ENCODE measurements around the gene COL4A1. TPM values are rescaled to one million over a fixed set of nuclear protein-coding genes. Genes with fewer than 3 reads are reported as not detected.

Gene COL4A1
- total RNA-seq, 1 donor from 2014 or later, result 178 TPM

DNA sequence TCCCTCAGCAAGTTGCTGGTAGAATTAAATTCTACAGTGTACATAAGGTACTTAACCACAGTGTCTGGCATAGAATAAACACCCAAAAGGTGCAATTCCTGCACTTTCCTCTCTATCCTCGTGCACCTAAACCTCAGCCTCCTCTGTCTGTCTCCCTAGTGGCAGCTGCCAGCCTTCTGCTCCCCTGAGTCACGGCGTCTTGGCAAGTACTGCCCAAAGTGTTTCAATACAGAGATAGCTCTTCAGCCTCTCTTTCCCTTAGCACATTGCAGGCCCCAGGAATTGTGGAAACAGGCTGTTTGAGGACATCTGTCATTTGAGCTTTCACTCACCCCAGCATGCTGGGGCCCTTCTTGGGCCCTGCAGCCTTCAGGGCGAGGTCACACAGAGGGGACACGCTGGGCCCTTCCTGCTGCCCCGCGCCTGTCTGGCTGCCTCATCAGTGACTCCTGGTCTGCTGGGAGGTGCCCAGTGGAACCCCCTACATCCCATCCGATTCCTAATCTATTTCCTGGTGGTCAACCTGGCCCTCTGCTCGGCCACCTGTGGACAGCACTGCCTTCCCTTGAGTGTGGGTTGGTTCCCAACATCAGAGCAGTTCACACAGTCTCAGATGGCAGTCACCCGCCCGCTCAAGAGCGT, 19.4 kb upstream of the COL4A1 start:
- Histone ChIP-seq H3K9me3 (no peaks in the 10 kb centered on the region), H3K27me3 (no peaks in the 10 kb centered on the region), H3K27ac (peak overlapping the region; percentile 15), H3K4me1 (peaks cover 54% of the 10 kb centered on the region), H3K36me3 (no peaks in the 10 kb centered on the region), H3K4me3 (no peak overlapping the region)
- no peak for DNase-seq (ENCODE audit: extremely low spot score in 2 of 2)
- intact Hi-C loops (cut with DNase I), result no loop called here
- TF ChIP-seq POLR2A (IDR thresholded peaks at IDR 0.05) (no peak), POLR2AphosphoS5 (IDR thresholded peaks at IDR 0.05; ENCODE audit: insufficient read depth in 1 of 2, low read depth in 1 of 2) (no peak), CTCF (IDR thresholded peaks at IDR 0.05) (no peak)

DNA sequence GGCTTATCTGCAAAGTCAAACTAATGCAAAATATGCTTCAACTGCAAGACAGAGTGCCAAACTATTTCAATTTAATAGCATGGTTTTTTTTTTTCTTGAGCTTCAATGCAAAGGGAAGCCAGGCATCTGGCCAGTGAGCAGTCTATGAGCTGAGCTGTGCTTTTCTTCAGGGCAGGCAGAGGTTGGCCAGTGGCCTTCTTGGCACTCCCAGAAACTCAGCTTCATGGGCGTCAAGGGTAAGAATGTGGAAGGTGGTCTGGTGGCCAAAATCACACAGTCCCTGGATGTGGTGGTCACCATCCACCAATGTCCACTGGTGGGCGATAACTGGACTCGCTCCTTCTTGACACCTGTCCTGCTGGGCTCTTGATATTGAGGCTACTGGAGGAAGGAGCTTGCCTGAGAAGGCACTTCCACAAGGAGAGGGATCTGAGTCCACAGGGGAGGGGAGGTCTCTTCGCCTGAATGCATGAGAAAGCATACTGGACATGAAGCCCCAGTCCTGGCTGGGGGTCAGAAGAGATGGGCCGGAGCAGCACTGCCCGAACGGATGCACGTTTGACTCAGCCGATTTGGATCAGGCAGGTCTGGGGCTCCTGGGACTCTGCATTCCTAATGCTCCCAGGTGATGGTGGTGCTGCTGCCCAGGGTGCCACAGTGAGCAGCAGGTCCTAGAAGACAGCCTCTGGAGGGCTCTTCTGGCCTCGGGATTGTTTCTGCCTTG, 17.2 kb upstream of the COL4A1 start:
- TF ChIP-seq POLR2A (IDR thresholded peaks at IDR 0.05), result no peak
- TF ChIP-seq CTCF (IDR thresholded peaks at IDR 0.05), result no peak
- TF ChIP-seq POLR2AphosphoS5 (IDR thresholded peaks at IDR 0.05; ENCODE audit: insufficient read depth in 1 of 2, low read depth in 1 of 2), result no peak
- Histone ChIP-seq H3K27ac (no peak overlapping the region), H3K27me3 (no peaks in the 10 kb centered on the region), H3K9me3 (no peaks in the 10 kb centered on the region), H3K4me3 (no peak overlapping the region), H3K36me3 (no peaks in the 10 kb centered on the region), H3K4me1 (peaks cover 49% of the 10 kb centered on the region)
- no peak for DNase-seq (ENCODE audit: extremely low spot score in 2 of 2)
- intact Hi-C loops (cut with DNase I), result no loop called here

DNA sequence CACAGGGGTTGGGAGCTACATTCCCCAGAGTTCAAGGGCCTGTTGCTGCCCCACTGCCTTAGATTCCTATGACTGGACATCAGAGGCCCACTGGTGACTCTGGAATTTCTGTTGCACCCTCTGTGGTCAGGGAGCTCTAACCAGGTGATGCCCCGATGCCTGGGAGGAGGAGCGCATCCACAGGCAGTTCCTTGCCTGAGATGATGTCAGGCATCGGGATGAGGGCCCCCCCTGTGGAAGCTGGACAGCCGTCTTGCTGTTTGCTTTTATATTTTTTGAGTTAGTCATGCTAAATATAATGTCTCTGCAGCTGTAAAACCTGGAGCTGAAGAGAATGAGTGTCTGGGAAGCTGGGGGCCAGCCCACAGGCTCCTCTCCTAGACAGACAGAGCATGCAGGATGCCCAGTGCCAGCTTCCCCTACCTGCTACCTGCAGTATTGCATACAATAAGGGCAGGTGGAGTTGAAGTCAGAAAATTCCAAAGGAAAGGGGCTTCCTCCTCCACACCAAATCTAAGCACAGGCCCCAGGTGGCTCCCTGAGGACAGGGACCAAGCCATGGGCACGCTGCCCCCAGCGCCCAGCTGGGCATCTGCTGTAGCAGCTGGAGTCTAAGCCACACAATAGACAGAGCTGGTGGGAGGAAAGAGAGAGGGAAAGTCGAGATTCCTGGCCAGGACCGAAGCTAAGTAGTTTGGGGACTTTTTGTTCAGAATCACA, 16.4 kb upstream of the COL4A1 start:
- DNase-seq (ENCODE audit: extremely low spot score in 2 of 2), result no peak
- Histone ChIP-seq H3K27me3 (no peaks in the 10 kb centered on the region), H3K4me1 (peaks cover 47% of the 10 kb centered on the region), H3K27ac (peak overlapping the region; percentile 50), H3K36me3 (no peaks in the 10 kb centered on the region), H3K4me3 (no peak overlapping the region), H3K9me3 (no peaks in the 10 kb centered on the region)
- intact Hi-C loops (cut with DNase I), result no loop called here
- no peak for TF ChIP-seq POLR2A (IDR thresholded peaks at IDR 0.05)
- no peak for TF ChIP-seq POLR2AphosphoS5 (IDR thresholded peaks at IDR 0.05; ENCODE audit: insufficient read depth in 1 of 2, low read depth in 1 of 2)
- TF ChIP-seq CTCF (IDR thresholded peaks at IDR 0.05), result no peak

DNA sequence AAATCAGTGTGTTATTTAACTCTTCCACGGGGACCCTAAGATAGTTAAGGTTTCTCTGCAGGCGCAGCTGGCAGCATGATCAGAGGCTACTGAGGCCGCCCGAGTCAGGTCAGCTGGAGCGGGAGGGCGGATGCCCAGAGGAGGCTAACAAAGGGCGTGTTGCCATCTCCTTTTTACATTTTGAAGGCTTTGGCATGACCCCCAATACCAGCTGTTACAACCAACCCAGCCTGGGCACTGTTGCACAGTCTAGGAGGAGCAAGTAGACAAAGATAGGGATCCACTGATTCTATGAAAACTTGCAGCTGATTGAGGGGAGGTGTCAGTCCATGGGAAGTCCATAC, 15.8 kb upstream of the COL4A1 start:
- Histone ChIP-seq H3K36me3 (peaks cover 0 to 2% of the 10 kb centered on the region in 2 donors), H3K4me3 (no peak overlapping the region), H3K27ac (peak overlapping the region; percentile 50), H3K4me1 (peaks cover 49% of the 10 kb centered on the region), H3K9me3 (no peaks in the 10 kb centered on the region), H3K27me3 (no peaks in the 10 kb centered on the region)
- intact Hi-C loops (cut with DNase I), result no loop called here
- no peak for DNase-seq (ENCODE audit: extremely low spot score in 2 of 2)
- TF ChIP-seq CTCF (IDR thresholded peaks at IDR 0.05) (no peak), POLR2A (IDR thresholded peaks at IDR 0.05) (no peak), POLR2AphosphoS5 (IDR thresholded peaks at IDR 0.05; ENCODE audit: insufficient read depth in 1 of 2, low read depth in 1 of 2) (no peak)

Measured in vagina (tissue), 2 donors.